ENCODE data around the gene TRIO. TPM values are rescaled to one million over a fixed set of nuclear protein-coding genes. Genes with fewer than 3 reads are reported as not detected.
A peak's percentile ranks its signal among the peaks of the same experiment; 100 is the strongest.

Gene TRIO
- total RNA-seq, 1 experiment from 2014 or later: 144 TPM

DNA sequence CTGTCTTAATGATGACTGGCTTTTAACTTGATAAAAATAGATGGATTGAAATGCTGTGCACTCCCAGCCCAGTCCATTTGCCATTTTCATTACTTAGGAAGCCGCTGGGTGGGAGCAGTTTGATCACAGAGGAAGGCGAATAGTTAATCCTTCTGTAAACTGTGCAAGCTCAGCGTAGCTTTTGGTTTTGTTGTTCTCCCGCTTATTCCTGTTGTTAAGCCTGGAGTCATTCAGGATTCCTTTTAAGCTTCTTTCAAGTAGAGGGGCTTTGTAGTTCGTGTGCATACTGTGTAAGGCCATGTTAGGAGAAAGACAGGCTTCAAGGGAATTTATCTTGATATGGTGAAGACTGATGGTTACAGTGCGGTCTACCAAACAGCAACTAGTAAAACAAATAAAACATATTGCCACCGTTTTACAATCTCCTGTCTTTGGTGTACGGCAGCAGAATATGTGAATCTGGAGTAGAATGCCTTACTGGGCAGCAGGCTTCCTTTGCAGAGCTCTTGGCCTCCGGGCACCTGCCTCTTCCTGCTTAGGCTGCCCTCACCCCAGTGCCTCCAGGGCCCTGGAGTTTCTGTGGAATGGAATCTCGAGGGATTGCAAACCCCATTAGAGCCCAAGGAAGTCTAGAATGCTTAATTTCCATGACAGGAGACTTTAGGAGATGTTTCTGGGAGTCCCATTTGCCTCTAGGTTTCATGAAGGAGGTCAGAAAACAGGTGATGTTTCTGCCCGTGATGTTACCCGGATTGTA, 141.4 kb downstream of the TRIO start:
- no peak for DNase-seq (ENCODE audit: low read depth)

DNA sequence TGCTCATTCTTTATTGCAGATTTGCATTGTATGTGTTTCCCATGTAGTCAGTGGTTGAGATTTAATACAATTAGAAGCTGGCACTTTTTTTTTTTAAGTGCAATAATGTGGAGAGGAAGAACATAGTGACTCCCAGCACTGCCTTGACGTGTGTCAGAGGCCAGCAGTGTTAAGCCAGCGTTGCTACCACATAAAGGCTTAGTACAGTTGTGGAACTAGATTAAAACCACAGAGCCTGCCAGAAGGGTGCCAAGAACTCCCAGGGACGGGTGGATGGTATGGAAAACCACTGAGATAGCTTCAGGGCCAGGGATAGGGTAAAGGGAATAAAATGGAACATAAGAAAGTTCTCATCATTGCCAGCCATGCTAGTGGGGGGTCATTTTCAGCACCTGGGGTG, 142.9 kb downstream of the TRIO start:
- no peak for DNase-seq (ENCODE audit: low read depth)

DNA sequence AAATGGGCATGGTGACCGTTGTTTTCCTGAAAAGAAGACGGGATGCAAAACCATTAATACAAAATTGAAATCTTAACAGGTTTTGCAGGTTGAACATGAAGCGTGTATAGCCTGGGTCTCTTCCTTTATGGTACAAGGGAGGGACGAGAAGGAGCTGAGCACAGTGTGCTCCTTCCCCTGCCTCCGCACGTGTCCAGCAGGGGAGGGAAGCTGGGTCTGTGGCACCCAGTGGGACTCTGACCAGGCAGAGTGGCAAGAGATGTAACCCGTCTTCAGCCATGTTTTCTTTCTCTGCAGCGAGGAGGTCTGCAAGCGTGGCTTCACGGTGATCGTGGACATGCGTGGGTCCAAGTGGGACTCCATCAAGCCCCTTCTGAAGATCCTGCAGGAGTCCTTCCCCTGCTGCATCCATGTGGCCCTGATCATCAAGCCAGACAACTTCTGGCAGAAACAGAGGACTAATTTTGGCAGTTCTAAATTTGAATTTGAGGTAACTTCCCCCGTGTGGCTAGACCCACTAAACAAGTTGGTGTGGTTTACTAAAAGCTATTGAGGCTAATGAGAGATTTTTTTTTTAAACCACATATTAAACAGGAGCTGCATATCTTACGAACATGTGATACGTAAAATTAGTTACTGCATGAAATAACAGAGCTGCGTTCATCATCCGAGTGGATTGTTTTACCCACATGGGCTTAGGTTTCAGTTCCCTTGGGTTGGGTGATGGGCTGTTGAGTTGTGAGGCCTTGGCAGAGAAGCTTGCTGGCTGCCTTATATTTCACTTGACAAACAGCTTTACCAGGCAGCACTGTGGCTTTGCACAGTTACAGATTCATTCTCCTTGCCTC, 143.7 kb downstream of the TRIO start:
- DNase-seq (ENCODE audit: low read depth): no peak

DNA sequence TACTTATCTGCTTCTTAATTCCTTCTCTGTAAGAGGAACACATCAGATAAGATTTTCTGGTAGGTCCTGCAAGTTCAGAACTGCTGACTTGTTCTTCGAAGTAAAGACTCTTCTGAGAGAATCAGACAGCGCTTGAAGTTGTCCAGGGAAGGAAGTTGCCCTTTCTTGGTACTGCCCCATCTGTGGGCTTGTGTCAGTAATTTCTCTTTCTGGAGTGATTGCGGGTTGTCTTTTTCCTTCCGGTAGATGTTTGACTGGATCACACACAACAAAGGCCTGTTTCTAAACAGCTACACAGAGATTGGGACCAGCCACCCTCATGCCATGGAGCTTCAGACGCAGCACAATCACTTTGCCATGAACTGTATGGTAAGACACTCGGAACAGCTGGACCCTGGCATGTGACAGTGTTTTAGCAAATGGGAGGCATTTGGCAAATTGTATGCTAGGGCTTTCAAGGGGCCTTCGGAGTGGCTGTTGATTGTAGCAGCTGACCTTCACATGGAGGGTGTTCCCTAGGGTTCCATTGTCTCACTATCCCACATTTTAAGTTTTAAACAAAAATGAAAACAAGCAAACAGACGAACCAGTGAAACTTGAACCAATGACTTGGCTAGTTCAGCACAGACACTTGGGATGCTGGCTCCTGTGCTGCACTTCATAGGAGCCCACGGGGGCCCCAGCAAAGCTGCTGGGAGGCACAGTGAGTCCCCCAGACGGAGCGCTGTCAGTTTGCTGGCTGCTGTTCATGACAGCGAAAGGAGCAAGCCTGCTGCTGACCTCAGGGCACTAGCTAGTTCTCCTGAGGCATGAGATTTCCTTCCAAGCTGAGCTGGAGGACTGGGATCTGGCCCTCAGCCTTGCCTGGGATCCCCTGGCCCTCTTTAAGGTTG, 149.9 kb downstream of the TRIO start:
- DNase-seq (ENCODE audit: low read depth): no peak

DNA sequence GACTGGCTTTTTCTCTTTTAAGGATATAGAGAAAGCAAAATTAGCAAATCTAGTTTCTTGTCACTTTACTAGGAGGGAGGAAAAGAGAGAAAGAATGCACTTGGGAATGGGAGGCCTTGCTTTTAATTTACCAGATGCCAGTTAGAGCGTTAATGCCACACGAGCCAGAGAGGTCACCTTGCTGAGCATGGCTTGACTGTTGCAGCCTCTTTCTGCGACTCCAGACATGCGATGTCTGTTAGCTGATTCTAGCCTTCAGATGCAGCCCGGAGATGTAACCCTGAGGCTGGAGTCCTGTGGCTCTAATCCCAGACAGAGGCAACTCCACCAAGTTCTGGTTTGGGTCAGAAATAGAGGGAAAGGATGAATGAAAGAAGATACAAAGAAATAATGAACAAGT, 152.5 kb downstream of the TRIO start:
- no peak for DNase-seq (ENCODE audit: low read depth)

DNA sequence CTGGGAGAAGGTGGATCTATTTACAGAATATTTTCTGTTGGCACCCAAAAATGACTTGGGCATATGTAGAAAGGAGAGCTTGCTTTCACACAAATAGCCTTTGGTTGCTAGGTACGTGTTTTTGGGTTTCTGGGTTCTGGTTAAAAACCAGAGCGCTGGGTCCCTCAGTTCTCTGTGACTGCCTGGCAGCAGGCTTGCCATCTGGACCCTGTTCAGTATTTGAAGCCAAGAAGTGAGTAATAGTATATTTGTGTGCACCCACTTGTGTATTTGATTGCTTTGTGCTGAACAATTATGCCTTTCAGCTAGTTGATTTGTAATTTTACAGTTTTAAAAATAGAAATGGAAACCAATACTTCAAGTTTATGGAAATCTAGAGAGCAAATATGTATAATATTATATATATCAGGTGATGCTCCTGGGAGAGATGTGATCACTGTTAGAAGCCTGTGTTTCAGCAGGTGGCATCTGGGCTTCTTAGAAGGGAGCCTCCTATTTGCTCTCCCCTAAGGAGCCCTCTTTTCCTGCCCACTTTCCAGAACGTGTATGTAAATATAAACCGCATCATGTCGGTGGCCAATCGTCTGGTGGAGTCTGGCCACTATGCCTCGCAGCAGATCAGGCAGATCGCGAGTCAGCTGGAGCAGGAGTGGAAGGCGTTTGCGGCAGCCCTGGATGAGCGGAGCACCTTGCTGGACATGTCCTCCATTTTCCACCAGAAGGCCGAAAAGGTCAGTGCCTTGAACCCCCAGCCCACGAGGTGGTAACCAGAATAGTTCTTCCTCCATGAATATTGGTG, 153.6 kb downstream of the TRIO start:
- no peak for DNase-seq (ENCODE audit: low read depth)

DNA sequence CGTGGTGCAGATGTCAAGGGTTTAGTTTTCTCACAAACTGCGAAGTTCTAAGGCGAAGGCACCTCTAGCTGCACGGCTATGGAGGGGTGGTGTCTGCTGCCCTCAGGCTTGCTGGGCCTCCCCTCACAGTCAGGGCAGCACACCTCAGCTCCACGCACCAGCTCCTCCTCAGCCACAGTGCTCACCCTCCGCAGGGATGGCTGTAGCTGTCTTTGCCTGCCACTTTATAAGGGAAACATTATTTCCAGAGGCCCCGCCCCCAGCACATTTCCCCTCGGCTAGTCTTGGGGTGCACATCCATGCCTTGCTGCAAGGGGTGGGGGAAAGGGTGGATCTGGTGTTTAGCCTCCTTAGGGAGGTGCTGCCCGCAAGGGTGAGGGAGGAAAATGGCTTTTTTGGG, 154.6 kb downstream of the TRIO start:
- no peak for DNase-seq (ENCODE audit: low read depth)

DNA sequence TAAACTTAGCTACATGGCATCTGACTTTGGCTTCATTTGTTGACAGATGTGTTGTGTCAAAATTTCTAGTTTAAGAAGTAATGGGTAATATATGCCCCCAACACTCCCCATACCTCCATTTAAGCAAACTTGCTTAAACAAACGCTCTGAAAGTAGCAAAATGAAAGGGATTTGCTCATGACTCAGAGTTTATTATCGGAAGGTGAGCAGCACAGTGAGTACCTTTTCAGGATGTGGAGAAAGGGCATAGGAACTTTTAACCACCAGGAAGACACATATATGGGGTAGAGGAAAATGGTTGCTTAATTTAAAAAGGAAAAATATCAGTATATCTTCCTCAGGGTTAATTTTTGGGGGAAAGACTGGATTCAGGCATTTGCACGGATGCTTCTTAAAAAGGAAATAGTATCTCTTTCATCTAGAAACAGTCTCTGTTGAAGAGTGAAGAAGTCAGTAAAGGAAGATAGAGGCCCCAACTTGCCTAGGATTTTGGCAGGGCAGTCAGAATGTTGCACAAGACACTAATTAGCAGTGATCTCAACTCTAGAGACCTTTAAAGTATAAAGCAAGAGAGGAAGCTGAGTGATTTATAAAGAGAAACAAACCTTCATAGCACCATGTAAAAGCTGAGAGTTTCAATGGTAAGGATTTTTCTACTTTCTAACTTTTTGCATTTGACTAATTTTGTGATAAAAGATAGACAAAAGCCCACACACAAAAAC, 155.1 kb downstream of the TRIO start:
- DNase-seq (ENCODE audit: low read depth): no peak

DNA sequence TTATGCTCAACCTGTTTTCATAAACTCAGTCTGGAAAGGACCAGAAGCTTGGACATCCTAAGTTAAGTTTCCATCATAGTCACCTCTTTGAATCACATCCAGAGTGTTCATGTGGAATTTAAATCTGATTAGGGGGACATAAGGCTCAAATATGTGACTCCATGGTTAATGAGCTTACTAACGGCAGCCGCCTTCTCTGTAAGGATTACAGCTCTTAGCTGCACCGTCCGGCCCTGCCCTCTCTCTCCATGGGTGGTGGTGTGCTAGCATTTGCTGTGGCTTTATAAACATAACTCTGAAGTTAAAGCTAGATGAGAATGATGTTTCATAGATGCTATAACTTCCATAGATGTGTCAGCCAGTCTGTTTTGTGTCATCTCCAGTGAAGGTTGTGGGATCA, 156.5 kb downstream of the TRIO start:
- no peak for DNase-seq (ENCODE audit: low read depth)

DNA sequence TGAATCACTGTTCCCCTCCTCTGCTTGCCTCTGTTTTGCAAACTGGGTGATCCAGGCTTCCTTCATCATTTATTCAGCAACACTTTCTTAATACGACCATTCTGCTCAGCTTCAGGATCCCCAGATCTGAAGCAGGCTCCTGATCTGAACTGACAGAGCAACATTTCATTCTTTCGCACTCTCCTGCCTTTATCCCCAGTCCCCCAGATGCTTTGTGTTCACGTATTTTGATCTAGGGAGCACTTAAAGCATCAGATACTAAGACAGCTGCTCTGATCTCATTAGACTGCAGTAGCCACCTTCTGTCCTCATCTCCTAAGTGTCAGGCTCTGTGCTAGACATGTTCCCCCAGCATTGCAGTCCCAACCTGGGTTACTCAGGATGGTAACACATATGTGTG, 158.0 kb downstream of the TRIO start:
- no peak for DNase-seq (ENCODE audit: low read depth)

DNA sequence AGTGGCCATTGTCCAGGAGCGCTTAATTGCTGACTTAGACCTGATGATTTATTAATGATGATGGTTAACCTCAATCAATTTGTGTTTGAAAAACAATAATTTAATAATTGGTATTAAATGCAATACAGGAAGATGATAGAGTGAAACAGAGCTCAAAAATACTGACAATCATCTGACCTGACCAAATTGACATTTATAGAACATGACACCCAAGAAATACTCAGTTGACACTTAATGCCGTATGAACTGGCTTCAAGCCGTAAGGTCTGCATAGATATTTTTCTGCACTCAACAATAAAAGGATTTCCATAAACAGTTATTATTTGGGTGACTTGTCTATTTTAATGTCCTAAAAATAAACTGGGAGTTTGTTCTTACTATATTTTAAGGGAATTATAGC, 159.2 kb downstream of the TRIO start:
- DNase-seq (ENCODE audit: low read depth): no peak

DNA sequence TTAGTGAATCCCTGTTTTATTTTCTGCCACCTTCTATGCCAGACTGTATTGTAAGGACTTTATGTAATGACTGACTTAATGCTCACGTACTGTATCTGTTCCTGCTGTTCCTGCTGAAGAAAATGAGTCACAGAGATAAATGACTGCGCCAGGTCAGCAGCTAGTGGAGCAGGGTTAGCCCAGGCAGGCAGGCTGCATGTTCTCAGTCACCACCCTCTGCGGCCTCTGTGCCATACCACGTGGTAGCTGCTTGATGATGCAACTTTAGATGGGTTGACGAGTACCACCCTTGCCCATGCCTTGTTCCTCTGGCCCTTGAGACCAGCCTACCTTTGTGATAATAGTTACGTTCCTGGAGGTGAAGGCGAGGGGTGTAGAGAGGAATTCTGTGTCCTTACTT, 161.9 kb downstream of the TRIO start:
- peak; percentile 97 for DNase-seq (ENCODE audit: low read depth)

DNA sequence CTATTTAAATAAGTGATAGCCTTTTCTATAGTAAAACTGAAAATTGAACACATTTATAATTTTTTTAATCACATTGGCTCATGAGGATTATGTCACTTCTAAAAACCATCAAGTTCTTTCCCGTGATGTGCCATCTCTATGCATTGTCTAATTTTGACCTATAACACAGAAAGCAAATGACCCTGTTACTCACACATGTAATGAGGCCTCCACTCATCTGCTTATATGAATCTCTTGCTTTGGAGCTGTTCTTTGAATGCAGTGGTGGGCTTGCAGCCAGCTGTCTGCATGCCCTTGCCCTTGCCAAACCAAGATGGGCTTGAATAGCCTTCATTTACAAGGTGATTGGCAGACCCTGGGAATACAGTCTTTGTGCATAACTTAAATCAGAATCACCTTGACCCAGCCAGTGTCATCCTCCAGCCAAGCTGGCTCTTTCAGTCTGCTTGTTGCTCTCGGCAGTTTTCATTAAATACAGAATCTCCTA, 163.2 kb downstream of the TRIO start:
- DNase-seq (ENCODE audit: low read depth): no peak

DNA sequence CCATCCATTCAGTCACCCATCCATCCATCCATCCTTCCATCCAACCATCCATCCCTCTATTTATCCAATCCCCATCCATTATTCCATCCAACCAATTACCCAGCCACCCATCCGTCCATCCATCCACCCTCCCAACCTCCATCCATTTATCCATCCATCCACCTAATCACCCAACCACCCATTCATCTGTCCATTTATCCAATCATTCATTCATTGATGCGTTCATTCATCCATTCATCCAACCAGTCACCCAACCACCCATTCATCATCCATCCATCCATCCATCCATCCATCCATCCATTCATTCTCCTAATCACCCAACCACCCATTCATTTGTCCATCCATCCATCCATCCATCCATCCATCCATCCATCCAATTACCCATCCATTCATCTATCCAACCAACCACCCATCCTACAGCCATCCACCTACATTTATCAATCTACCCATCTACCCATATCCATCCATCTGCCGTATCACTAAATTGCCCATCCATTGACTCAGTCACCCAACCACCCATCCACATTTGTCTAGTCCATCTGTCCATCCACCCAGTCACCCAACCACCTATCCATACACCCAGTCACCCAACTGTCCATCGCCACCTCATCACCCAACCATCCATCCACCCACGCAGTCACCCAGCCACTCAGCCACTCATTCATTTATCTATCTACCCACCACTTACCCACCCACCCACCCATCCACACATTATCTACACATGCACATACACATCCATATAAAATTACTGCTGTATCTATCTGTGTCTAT, 165.4 kb downstream of the TRIO start:
- DNase-seq (ENCODE audit: low read depth): no peak

DNA sequence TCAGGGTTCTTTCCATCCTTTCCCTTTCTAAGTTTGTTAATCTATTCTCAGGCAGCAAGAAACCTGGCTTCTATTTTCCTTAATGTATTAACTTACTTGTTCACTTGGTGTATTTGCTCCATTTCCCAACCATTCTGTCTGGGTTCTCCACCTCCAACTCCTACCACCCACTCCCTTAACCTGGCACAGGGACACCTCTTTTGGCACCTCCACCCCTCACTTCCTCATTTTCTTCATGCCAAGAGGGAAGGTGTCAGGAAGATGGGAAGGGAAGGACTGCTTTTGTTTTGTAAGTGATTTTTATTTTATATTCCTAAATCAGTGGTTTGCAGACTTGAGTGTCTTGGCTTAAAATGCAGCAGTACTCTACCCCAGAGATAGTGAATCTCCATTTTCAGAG, 166.1 kb downstream of the TRIO start:
- no peak for DNase-seq (ENCODE audit: low read depth)

DNA sequence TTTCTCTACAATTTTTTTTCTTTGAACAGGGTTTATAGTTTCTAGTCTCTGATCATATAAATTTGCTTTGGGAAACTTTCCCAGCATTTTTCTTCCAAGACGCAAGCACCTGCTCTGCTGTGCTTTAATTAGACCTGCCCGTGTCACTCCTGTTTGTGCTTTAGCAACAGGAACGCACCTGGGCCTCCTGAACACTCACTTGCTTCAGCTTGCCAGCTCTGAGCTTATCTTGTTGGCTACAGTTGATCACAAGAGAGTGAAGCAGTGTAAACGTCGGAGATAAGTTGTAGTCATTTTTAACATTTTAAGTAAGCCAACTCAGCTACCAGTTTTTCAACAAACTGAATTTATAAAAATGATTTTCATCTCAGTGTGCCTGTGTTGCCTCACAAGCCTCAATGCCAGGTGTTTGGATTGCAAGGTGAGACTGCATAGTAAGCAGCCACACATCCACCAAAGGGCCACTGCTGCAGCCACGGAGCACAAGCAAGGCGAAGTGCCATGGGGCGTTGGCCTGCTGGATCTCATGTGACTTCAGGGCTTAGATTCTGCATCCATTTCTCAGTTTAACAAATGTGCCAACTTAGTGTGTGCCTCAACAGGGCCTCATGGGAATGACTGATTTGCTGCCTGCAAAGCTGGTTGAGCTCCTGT, 166.9 kb downstream of the TRIO start:
- no peak for DNase-seq (ENCODE audit: low read depth)

DNA sequence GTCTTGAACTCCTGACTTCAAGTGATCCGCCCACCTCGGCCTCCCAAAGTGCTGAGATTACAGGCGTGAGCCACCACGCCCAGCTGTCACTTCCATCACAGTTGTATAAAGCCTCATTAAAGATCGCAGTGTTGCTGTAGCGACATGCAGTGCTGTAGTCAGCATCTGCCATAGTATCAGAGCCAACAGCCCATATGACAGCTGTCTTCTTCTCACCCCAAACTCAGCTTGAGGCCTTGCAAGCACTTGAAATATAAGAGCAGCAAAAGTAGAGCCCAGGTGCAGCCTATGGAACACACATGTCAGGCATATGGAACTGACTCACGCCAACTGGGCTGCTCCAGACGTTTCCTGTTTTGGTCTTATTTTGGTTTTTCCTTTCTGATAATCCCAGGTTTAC, 167.8 kb downstream of the TRIO start:
- no peak for DNase-seq (ENCODE audit: low read depth)

DNA sequence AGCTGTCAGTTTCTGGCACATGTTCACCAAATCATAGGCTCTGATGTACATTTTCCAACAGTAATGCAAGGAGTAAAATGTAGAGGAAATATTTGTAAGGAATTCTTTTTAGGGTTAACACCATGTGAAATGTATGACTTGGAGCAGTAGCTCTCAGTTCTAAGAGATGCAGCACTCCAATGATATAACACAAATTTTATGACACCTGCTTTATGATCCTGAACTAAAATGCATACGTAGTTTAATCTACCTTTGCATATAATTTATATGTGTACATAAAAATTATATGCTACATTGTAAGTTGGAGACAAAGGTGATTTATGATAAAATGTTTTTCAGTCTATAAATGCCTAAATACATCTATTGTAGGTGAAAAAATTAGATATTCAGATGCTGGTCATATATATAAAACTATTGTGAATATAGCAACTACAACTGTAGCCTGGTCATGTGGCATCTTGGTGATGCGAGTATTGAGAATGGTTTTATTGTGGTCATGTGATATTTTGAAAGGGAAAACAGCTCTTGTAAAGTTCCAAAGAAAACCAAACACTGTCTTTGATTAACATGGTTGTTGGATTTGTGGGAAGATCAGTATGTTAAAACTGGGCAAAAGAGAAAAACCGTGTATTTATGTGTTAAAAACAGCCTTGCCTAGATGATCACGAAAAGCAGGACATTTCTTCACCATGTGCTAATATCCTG, 171.0 kb downstream of the TRIO start:
- DNase-seq (ENCODE audit: low read depth): no peak
